A549 (cell line): ENCODE results near the gene TRIM24. TPM values are rescaled to one million over a fixed set of nuclear protein-coding genes. Genes with fewer than 3 reads are reported as not detected.

Experiments
- ATAC-seq, 2 experiments: fragments of 200-7000 bp in 1 of 2; fragments of >200 bp in 1 of 2; cut with Nextera tagmentation in 1 of 2; cut with Tn5 transposase in 1 of 2; 3 replicates each; pipeline versions ENCODE4 v1.8.0 to v1.9.1; 2018 to 2020; ENCODE audit warnings: mild to moderate bottlenecking in 1 of 2, moderate library complexity in 1 of 2
- CTCF ChIA-PET: fragments of 300-600 bp; sonication (Branson Sonifier 250); formaldehyde crosslinking; extraction: SDS; loops from one replicate; lab custom pipeline; 2021; ENCODE audit warnings: antibody characterized with exemption, inconsistent platforms; lab: Yijun Ruan, JAX
- POLR2A ChIA-PET: fragments of 350-600 bp; formaldehyde crosslinking; extraction: SDS; loops from one replicate; lab custom pipeline; 2021; ENCODE audit warnings: antibody characterized with exemption, inconsistent platforms; lab: Yijun Ruan, JAX
- DNase-seq, 2 experiments: peaks; one replicate each; pipeline versions ENCODE4 v3.0.0 to v3.0.0-alpha.2; 2011 to 2016; ENCODE audit warnings: low read depth in 1 of 2, low spot score in 1 of 2
- FAIRE-seq: peaks from 2 replicates; lab custom pipeline; 2011; peaks lifted over from hg19 to GRCh38; lab: Jason Lieb, UNC
- H3K27ac ChIP-seq, 2 experiments: fragments of >200 bp; sonication (Bioruptor Twin); formaldehyde crosslinking; 3 replicates each; pipeline ENCODE4 v1.5.1; 2016 to 2017
- H3K4me1 ChIP-seq: fragments of >200 bp; sonication (Bioruptor Twin); formaldehyde crosslinking; 3 replicates; pipeline ENCODE4 v1.6.1; 2016
- H3K4me2 ChIP-seq: fragments of >200 bp; sonication (Bioruptor Twin); formaldehyde crosslinking; 3 replicates; pipeline ENCODE4 v1.6.1; 2016
- H3K4me3 ChIP-seq: fragments of >200 bp; sonication (Bioruptor Twin); formaldehyde crosslinking; 3 replicates; pipeline ENCODE4 v1.5.1; 2016
- H3K9me3 ChIP-seq: fragments of >200 bp; sonication (Bioruptor Twin); formaldehyde crosslinking; 3 replicates; pipeline ENCODE4 v1.6.1; 2016
- BCL3 ChIP-seq: fragments of >200 bp; sonication (Bioruptor Twin); formaldehyde crosslinking; IDR thresholded peaks from 3 replicates; pipeline ENCODE4 v1.6.1; 2016
- CEBPB ChIP-seq, 2 experiments: fragments of >200 bp in 1 of 2; sonication (Bioruptor Twin) in 1 of 2; formaldehyde crosslinking in 1 of 2; IDR thresholded peaks; 2 replicates each; pipeline ENCODE4 v1.6.1; 2012 to 2016
- CHD2 ChIP-seq: fragments of 150-350 bp; IDR thresholded peaks from 2 replicates; pipeline ENCODE4 v1.6.1; 2014; ENCODE audit warnings: low read length; ENCODE audit not compliant: partially characterized antibody
- CHD4 ChIP-seq: fragments of 200-600 bp; sonication (generic); IDR thresholded peaks from 2 replicates; pipeline ENCODE4 v1.6.1; 2016; ENCODE audit warnings: antibody characterized with exemption, mild to moderate bottlenecking, borderline replicate concordance
- CTCF ChIP-seq: fragments of >200 bp; sonication (Bioruptor Twin); formaldehyde crosslinking; IDR thresholded peaks from 3 replicates; pipeline ENCODE4 v1.5.1; 2016
- EHF ChIP-seq: fragments of 250-450 bp; sonication (Bioruptor Pico); IDR thresholded peaks from 2 replicates; pipeline ENCODE4 v1.5.0; 2020; ENCODE audit warnings: mild to moderate bottlenecking
- ELK1 ChIP-seq: fragments of 150-350 bp; IDR thresholded peaks from 2 replicates; pipeline ENCODE4 v1.6.1; 2014; ENCODE audit warnings: low read depth, mild to moderate bottlenecking, low read length
- FOSB ChIP-seq: fragments of 250-450 bp; sonication (Bioruptor Pico); IDR thresholded peaks from 2 replicates; pipeline ENCODE4 v1.5.0; 2020; ENCODE audit warnings: mild to moderate bottlenecking, moderate library complexity
- HOXB13 ChIP-seq: fragments of 250-450 bp; sonication (Bioruptor Pico); IDR thresholded peaks from 2 replicates; pipeline ENCODE4 v1.5.0; 2020; ENCODE audit warnings: low read depth, mild to moderate bottlenecking, moderate library complexity
- JUNB ChIP-seq: fragments of >200 bp; sonication (Bioruptor Twin); formaldehyde crosslinking; IDR thresholded peaks from 2 replicates; pipeline ENCODE4 v1.6.1; 2016
- MAFK ChIP-seq: fragments of 450-650 bp; IDR thresholded peaks from 2 replicates; pipeline ENCODE4 v1.6.1; 2014; ENCODE audit not compliant: partially characterized antibody
- MYC ChIP-seq: IDR thresholded peaks from 2 replicates; pipeline ENCODE4 v1.6.1; 2012; ENCODE audit warnings: mild to moderate bottlenecking, inconsistent platforms, low read length, improper control_type of control experiment, borderline replicate concordance
- PHF8 ChIP-seq: fragments of 200-600 bp; sonication (generic); IDR thresholded peaks from 2 replicates; pipeline ENCODE4 v1.6.1; 2016; ENCODE audit warnings: low read depth, mild to moderate bottlenecking, antibody characterized with exemption, moderate library complexity, borderline replicate concordance
- POLR2AphosphoS2 ChIP-seq: conservative IDR thresholded peaks from 2 replicates; pipeline ENCODE4 v1.6.1; 2012; ENCODE audit warnings: low read length, improper control_type of control experiment, inconsistent platforms
- RAD21 ChIP-seq, 2 experiments: fragments of >200 bp in 1 of 2; sonication (Bioruptor Twin) in 1 of 2; formaldehyde crosslinking in 1 of 2; IDR thresholded peaks in 1 of 2; conservative IDR thresholded peaks in 1 of 2; 2 replicates in 1 of 2; 3 replicates in 1 of 2; pipeline ENCODE4 v1.6.1; 2012 to 2018; ENCODE audit warnings: inconsistent platforms in 1 of 2
- RARB ChIP-seq: fragments of 250-450 bp; sonication (Bioruptor Pico); IDR thresholded peaks from 2 replicates; pipeline ENCODE4 v1.8.0; 2021; ENCODE audit warnings: mild to moderate bottlenecking, moderate library complexity
- RFX5 ChIP-seq: fragments of 450-650 bp; IDR thresholded peaks from 2 replicates; pipeline ENCODE4 v1.7.1; 2014; ENCODE audit warnings: antibody characterized with exemption, mild to moderate bottlenecking, moderate library complexity
- USF2 ChIP-seq: fragments of 450-650 bp; IDR thresholded peaks from 2 replicates; pipeline ENCODE4 v1.6.1; 2014; ENCODE audit warnings: antibody characterized with exemption
- ZC3H11A ChIP-seq: fragments of 450-650 bp; IDR thresholded peaks from 2 replicates; pipeline ENCODE4 v1.6.1; 2014; ENCODE audit warnings: antibody characterized with exemption, mild to moderate bottlenecking
- WGBS: methylation state at CpG from one replicate; pipeline ENCODE4 v1.1.6; 2017; ENCODE audit errors: missing lambda C conversion rate; 5-methylcytosine and 5-hydroxymethylcytosine counted together
- polyA plus RNA-seq, 4 experiments: library from polyadenylated mRNA; depleted of rRNA in 3 of 4; stranded (reverse); fragments of >200 nt; fragmentation: RNase III in 1 of 4; extraction: RNeasy Plus Mini Kit Qiagen cat#74134 plus additional on column Dnase treatment in 1 of 4; gene quantifications; 2 replicates in 3 of 4; 3 replicates in 1 of 4; pipeline ENCODE4 v1.2.3, GENCODE V29; 2011 to 2017
- TF ChIP-seq, protein P1 (sequence below): IDR thresholded peaks from 2 replicates; pipeline ENCODE4 v1.6.1; 2012; ENCODE audit warnings: low read depth, borderline replicate concordance

The TRIM24 gene
- polyA plus RNA-seq, 2 of the 4 experiments (the other 2 are of a cell fraction), result 8.3 to 11.6 TPM

DNA sequence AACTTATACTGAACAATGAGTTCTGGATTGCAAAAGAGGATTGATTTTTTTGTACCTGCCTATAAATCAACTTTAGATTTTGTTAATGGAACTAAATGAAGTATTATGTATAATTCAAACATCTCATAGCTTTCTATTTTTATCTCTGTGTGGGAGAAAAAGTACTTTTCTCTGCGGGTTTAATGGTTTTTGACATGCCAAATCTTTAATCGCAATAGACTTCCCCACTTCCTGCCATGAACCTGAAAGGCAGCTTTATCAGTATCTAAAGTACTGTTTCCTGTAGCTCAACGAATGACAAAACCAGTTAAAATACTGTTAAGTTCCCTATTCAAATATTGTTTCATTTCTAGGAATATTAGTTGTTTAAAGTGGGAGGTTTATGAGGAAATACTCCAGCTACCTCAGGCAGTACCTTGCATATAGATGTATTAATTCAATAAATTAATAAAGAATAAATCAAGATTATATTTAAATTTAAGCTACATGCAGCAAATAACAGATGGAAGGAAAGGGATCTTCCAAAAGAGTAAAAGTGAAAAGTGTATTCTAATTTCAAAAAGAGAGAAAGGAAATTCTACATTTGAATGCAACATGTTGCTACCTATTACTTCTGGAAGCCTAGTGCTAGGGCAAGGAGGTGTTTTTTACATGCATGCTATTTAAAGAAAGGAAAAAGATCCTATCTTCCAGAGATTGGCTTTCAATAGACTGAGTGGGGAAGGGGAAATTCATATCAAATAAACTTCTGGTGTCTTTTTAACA is 165.2 kb downstream of the TRIM24 start:
- no peak overlapping the region for H3K4me3 ChIP-seq
- POLR2A ChIA-PET, result no interaction called here
- WGBS, result 44% methylated on average over 3 of the region's 3 CpGs
- ATAC-seq (no peak), DNase-seq (no peak), FAIRE-seq (no peak)
- CTCF ChIA-PET, result interaction anchor here (1.0 kb wide), 1 partner anchor 113 kb away, joined by 4 read pairs; no protein-coding TSS in a partner anchor
- H3K27ac ChIP-seq, result no peak overlapping the region
- H3K4me1 ChIP-seq, result no peaks in the 10 kb centered on the region
- no peak overlapping the region for H3K4me2 ChIP-seq
- H3K9me3 ChIP-seq, result no peaks in the 10 kb centered on the region
- TF ChIP-seq JUNB, result no peak
- TF ChIP-seq ELK1, result no peak
- TF ChIP-seq EHF (CRISPR knock-in tag), result no peak
- no peak for TF ChIP-seq MAFK

DNA sequence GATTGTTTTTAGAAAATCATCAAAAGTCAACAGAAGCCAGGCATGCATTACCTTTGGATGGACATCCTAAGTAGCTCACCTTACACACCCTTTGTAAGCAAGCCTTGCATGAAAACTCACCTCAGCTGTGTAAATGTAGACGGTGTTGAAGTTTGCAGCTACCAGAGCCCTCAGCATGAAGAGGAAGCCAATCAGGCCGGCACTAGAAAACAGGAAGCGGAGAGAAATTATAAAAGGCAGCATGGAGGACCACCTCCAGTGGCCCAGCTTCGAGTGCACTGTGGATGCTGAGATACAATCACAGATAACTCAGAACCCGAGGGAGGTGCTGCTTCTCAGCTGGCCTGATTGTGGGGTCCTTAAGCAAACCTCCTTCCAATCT is 165.8 kb downstream of the TRIM24 start:
- POLR2A ChIA-PET, result no interaction called here
- no peak; a peak in 1 of 6 replicates for ATAC-seq
- DNase-seq, result no peak
- Histone ChIP-seq H3K27ac (no peak overlapping the region), H3K9me3 (no peaks in the 10 kb centered on the region), H3K4me2 (no peak overlapping the region), H3K4me3 (no peak overlapping the region), H3K4me1 (no peaks in the 10 kb centered on the region)
- CTCF ChIA-PET, result interaction anchor here (1.0 kb wide), 1 partner anchor 113 kb away, joined by 4 read pairs; no protein-coding TSS in a partner anchor
- WGBS, result 33% methylated on average over 5 of the region's 5 CpGs
- FAIRE-seq, result no peak
- TF ChIP-seq CHD4 (no peak), RAD21 (conservative IDR thresholded peaks at IDR 0.05 in 1 of 2, IDR thresholded peaks at IDR 0.05 in 1 of 2) (no peak), CHD2 (no peak), CTCF (no peak), FOSB (CRISPR knock-in tag) (no peak), BCL3 (no peak), RFX5 (no peak), ZC3H11A (no peak), CEBPB (IDR thresholded peaks at IDR 0.05) (no peak), MYC (no peak), ELK1 (no peak), RARB (CRISPR knock-in tag) (no peak), HOXB13 (no peak), USF2 (no peak), POLR2AphosphoS2 (no peak), PHF8 (no peak)
- TF ChIP-seq, protein P1, sequence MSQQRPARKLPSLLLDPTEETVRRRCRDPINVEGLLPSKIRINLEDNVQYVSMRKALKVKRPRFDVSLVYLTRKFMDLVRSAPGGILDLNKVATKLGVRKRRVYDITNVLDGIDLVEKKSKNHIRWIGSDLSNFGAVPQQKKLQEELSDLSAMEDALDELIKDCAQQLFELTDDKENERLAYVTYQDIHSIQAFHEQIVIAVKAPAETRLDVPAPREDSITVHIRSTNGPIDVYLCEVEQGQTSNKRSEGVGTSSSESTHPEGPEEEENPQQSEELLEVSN, result no peak
